B cell (primary cell): ENCODE measurements around the gene CNTNAP2.

Experiments
- EZH2 ChIP-seq: IDR thresholded peaks from 2 replicates; pipeline ENCODE4 v1.6.1; 2012; ENCODE audit warnings: borderline replicate concordance, low read depth, mild to moderate bottlenecking, moderate library complexity, low read length; ENCODE audit not compliant: insufficient read depth, poor library complexity, severe bottlenecking
- TF ChIP-seq, protein P1 (sequence below): fragments of 200-600 bp; IDR thresholded peaks from one replicate; pipeline ENCODE4 v1.8.0; 2022; ENCODE audit warnings: antibody characterized with exemption, mild to moderate bottlenecking

DNA sequence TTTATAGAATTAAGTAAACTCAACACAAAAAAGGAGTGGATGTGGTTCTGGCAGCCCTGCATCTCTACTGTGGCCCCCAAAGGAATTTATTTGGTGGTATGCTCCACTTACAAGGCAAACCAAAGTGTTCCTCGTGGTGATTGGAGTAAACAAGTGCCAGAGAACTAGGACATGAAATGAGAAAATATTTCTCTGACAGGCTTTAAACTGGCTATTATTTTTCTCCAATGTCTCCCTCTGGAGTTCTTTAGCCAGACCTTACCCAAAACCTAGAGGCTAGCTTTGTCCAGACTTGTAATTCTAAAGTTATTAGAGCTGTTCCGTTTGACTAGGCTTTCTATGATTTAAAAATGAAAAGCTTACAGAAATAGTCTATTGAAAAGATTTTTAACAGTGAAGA lies 990.1 kb downstream of the CNTNAP2 start:
- TF ChIP-seq, protein P1, sequence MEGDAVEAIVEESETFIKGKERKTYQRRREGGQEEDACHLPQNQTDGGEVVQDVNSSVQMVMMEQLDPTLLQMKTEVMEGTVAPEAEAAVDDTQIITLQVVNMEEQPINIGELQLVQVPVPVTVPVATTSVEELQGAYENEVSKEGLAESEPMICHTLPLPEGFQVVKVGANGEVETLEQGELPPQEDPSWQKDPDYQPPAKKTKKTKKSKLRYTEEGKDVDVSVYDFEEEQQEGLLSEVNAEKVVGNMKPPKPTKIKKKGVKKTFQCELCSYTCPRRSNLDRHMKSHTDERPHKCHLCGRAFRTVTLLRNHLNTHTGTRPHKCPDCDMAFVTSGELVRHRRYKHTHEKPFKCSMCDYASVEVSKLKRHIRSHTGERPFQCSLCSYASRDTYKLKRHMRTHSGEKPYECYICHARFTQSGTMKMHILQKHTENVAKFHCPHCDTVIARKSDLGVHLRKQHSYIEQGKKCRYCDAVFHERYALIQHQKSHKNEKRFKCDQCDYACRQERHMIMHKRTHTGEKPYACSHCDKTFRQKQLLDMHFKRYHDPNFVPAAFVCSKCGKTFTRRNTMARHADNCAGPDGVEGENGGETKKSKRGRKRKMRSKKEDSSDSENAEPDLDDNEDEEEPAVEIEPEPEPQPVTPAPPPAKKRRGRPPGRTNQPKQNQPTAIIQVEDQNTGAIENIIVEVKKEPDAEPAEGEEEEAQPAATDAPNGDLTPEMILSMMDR = no peak
- TF ChIP-seq EZH2 = no peak
